Activated B cell treated with CpG ODN at 0.5 μM for 24 hours (primary cell): ENCODE data around the gene PCLO. TPM values are rescaled to one million over a fixed set of nuclear protein-coding genes. Genes with fewer than 3 reads are reported as not detected.

Experiments used
- ATAC-seq: fragments of 200-7000 bp; cut with Tn5 transposase; one replicate; pipeline ENCODE4 v1.10.0; 2021; ENCODE audit warnings: low read depth, mild to moderate bottlenecking, moderate library complexity
- CTCF ChIA-PET: fragments of 350-600 bp; sonication (Branson Sonifier 250); formaldehyde crosslinking; loops from one replicate; lab custom pipeline; 2021; ENCODE audit warnings: antibody characterized with exemption; lab: Charles Lee
- POLR2A ChIA-PET: fragments of 350-600 bp; sonication (Branson Sonifier 250); formaldehyde crosslinking; loops from one replicate; lab custom pipeline; 2021; ENCODE audit warnings: antibody characterized with exemption; lab: Charles Lee
- DNase-seq: peaks from one replicate; pipeline ENCODE4 v3.0.0; 2022
- H3K27ac Mint-ChIP-seq: one replicate; pipeline ENCODE4 v1.8.0; 2020; ENCODE audit warnings: mixed read lengths
- H3K27me3 Mint-ChIP-seq: one replicate; pipeline ENCODE4 v1.8.0; 2021; ENCODE audit warnings: mixed read lengths
- H3K36me3 Mint-ChIP-seq: one replicate; pipeline ENCODE4 v1.8.0; 2021; ENCODE audit warnings: low read depth, mixed read lengths
- H3K4me1 Mint-ChIP-seq: one replicate; pipeline ENCODE4 v1.8.0; 2021; ENCODE audit warnings: mixed read lengths
- H3K4me3 Mint-ChIP-seq: one replicate; pipeline ENCODE4 v1.8.0; 2020; ENCODE audit warnings: mild to moderate bottlenecking, mixed read lengths
- H3K9me3 Mint-ChIP-seq: one replicate; pipeline ENCODE4 v1.8.0; 2020; ENCODE audit warnings: mixed read lengths
- intact Hi-C: fragments of 100-400 bp; cut with micrococcal nuclease; formaldehyde crosslinking; loops from one replicate; pipeline ENCODE4 v1.15.1; 2024
- total RNA-seq: library from RNA; stranded (reverse); gene quantifications from 2 replicates; pipeline ENCODE4 v1.2.3, GENCODE V29; 2022
- TF ChIP-seq, protein P1 (sequence below): fragments of 200-600 bp; IDR thresholded peaks from one replicate; pipeline ENCODE4 v1.8.0; 2022; ENCODE audit warnings: antibody characterized with exemption, mild to moderate bottlenecking

PCLO gene
- total RNA-seq, 1 donor from 2014 or later: 0.07 TPM

DNA sequence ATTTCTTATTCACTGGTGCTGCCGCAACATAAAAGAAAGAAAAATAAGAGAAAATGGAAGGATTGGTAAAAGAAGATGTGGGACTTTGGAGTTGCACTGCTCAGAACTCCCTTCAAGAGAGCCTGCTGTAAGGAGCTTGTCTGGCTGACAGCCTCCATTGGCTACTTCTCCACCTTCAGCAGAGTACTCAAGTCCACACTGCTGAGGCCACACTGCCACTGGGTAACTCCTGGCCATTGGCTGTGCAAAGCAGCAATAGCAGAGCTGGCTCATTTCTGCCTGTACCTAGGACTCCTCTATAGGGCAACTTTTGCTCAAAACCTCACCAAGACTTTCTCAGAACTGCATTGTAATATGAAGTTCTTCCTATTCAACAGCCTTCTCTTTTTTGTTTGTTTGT is 38.7 kb upstream of the PCLO start:
- ChIA-PET POLR2A (no interaction called here), CTCF (no interaction called here)
- H3K27me3 Mint-ChIP-seq: no peaks in the 10 kb centered on the region
- ATAC-seq (no peak), DNase-seq (no peak)
- peaks cover 9% of the 10 kb centered on the region for H3K9me3 Mint-ChIP-seq
- no peaks in the 10 kb centered on the region for H3K36me3 Mint-ChIP-seq
- no peak overlapping the region for H3K27ac Mint-ChIP-seq
- intact Hi-C loops: no loop called here
- TF ChIP-seq, protein P1, sequence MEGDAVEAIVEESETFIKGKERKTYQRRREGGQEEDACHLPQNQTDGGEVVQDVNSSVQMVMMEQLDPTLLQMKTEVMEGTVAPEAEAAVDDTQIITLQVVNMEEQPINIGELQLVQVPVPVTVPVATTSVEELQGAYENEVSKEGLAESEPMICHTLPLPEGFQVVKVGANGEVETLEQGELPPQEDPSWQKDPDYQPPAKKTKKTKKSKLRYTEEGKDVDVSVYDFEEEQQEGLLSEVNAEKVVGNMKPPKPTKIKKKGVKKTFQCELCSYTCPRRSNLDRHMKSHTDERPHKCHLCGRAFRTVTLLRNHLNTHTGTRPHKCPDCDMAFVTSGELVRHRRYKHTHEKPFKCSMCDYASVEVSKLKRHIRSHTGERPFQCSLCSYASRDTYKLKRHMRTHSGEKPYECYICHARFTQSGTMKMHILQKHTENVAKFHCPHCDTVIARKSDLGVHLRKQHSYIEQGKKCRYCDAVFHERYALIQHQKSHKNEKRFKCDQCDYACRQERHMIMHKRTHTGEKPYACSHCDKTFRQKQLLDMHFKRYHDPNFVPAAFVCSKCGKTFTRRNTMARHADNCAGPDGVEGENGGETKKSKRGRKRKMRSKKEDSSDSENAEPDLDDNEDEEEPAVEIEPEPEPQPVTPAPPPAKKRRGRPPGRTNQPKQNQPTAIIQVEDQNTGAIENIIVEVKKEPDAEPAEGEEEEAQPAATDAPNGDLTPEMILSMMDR: no peak
- H3K4me1 Mint-ChIP-seq: no peaks in the 10 kb centered on the region
- no peak overlapping the region for H3K4me3 Mint-ChIP-seq

DNA sequence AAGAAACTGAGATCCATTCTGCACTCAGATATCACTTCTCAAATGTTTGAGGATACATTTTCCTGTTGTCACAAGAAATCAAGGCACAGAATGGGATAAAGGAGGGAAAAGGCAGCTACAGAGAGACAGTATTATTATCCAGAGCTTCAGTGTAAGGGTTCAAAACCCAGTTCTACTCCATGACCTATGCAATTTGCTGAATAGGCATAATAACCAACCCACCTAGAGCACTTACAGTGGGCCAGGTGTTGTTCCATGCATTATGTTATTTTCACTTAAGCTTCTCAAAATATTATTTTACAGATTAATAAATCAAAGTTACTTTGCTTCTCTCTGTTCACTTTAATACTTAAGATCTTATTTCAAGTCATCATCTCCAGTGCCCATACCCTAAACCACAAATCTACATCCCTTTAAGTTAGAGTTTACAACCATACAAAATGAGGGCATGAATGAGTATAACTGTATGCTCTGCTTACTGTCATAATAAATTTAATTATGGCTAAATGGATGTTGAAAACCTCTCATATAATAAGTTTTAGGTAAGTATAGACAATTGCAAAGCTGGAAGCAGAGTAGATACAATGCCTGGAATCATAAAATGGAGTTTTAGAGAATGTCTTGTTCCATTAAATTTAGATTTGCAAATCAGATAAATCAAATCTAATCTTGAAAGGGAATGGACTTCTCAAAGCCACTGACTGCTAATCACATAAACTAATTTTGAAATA is 28.1 kb upstream of the PCLO start:
- Mint-ChIP-seq H3K27ac (no peak overlapping the region), H3K27me3 (no peaks in the 10 kb centered on the region), H3K36me3 (no peaks in the 10 kb centered on the region), H3K4me3 (no peak overlapping the region), H3K9me3 (peaks cover 3% of the 10 kb centered on the region), H3K4me1 (no peaks in the 10 kb centered on the region)
- CTCF ChIA-PET: no interaction called here
- TF ChIP-seq, protein P1: no peak
- intact Hi-C loops: no loop called here
- ATAC-seq (no peak), DNase-seq (no peak)
- POLR2A ChIA-PET: no interaction called here

DNA sequence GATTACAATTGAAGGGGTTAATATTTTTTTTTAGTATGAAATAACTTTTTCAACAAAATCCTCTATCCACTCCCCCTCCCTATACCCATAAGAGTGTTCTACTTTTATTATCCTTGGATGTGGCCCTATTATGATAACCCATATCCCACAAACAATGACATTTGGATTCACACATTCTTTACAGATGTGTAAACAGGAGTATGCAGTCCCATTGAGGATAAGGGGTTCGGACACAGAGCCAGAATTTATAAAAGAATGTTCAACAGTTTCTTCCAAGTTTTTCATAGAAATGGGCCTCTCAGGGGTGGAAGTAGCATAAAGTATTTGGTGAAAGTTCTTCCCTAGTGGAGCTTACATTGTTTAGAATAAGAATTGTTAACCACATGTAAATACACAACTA is 16.1 kb upstream of the PCLO start:
- POLR2A ChIA-PET: no interaction called here
- TF ChIP-seq, protein P1: no peak
- H3K4me3 Mint-ChIP-seq: no peak overlapping the region
- intact Hi-C loops: no loop called here
- no peak overlapping the region for H3K27ac Mint-ChIP-seq
- peaks cover 5% of the 10 kb centered on the region for H3K9me3 Mint-ChIP-seq
- ATAC-seq: no peak
- CTCF ChIA-PET: no interaction called here
- H3K36me3 Mint-ChIP-seq: no peaks in the 10 kb centered on the region
- H3K27me3 Mint-ChIP-seq: no peaks in the 10 kb centered on the region
- no peak for DNase-seq
- H3K4me1 Mint-ChIP-seq: no peaks in the 10 kb centered on the region

DNA sequence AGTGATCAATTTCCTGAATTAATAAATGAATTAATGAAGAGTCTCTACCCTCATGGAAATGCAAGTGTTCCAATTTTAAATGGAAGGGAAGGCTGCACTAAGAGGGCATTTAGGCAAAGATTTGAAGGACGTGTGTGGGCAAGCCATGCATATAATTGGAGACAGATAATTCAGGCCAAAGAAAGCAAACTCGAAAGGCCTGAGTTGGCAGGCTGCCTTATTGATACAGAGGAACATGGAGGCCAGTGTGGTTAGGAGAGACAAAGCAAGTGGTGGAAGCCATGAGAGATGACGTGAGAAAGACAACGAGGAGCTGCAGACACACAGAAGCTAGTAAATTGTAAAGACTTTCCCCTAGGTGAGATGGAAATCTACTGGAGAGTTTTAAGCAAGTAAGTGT is 15.4 kb upstream of the PCLO start:
- Mint-ChIP-seq H3K9me3 (peaks cover 4% of the 10 kb centered on the region), H3K4me1 (no peaks in the 10 kb centered on the region), H3K27ac (no peak overlapping the region), H3K36me3 (no peaks in the 10 kb centered on the region), H3K4me3 (no peak overlapping the region), H3K27me3 (no peaks in the 10 kb centered on the region)
- TF ChIP-seq, protein P1: no peak
- intact Hi-C loops: no loop called here
- ChIA-PET CTCF (no interaction called here), POLR2A (no interaction called here)
- ATAC-seq (no peak), DNase-seq (no peak)

DNA sequence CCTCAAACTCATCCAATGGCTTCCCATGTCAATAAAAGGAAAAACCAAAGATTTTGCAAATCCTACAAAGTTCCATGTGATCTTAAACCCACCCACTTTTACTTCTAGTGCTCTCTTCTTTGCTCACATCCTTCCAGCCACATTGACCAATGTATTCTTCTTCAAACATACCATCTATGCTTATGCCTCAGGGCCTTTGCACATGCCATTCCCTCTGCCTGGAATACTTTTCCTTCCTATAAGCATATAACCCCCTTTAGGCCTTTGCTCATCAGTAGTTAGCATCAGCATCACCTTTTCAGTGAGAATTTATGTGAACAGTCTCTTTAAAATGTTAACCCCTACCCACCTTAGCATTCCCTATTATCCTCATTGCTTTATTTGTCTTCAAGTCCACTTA is 11.0 kb upstream of the PCLO start:
- H3K27me3 Mint-ChIP-seq: no peaks in the 10 kb centered on the region
- ATAC-seq (no peak), DNase-seq (no peak)
- no peak overlapping the region for H3K4me3 Mint-ChIP-seq
- H3K36me3 Mint-ChIP-seq: no peaks in the 10 kb centered on the region
- TF ChIP-seq, protein P1: no peak
- H3K4me1 Mint-ChIP-seq: no peaks in the 10 kb centered on the region
- no peaks in the 10 kb centered on the region for H3K9me3 Mint-ChIP-seq
- POLR2A ChIA-PET: no interaction called here
- CTCF ChIA-PET: no interaction called here
- intact Hi-C loops: no loop called here
- no peak overlapping the region for H3K27ac Mint-ChIP-seq
